Fibroblast of lung (primary cell): ENCODE measurements around the gene RXRA. TPM values are rescaled to one million over a fixed set of nuclear protein-coding genes. Genes with fewer than 3 reads are reported as not detected.

Experiments used
- DNase-seq, 2 donors: peaks; one replicate each; pipeline versions ENCODE4 v3.0.0 to v3.0.0-alpha.2; 2010; ENCODE audit warnings: low read depth in 2 of 2
- H2AFZ ChIP-seq: 2 replicates; pipeline ENCODE4 v1.5.1; 2012; ENCODE audit warnings: low read length, control low read depth, inconsistent platforms
- H3K27ac ChIP-seq: 2 replicates; pipeline ENCODE4 v1.5.1; 2011; ENCODE audit warnings: low read length, control low read depth; ENCODE audit not compliant: insufficient read depth
- H3K27me3 ChIP-seq: 2 replicates; pipeline ENCODE4 v1.5.1; 2011; ENCODE audit warnings: mild to moderate bottlenecking, low read length; ENCODE audit not compliant: control insufficient read depth, insufficient read depth
- H3K36me3 ChIP-seq: 2 replicates; pipeline ENCODE4 v1.5.1; 2011; ENCODE audit warnings: low read length; ENCODE audit not compliant: control insufficient read depth, insufficient read depth
- H3K4me1 ChIP-seq: 2 replicates; pipeline ENCODE4 v1.5.1; 2011; ENCODE audit warnings: low read length; ENCODE audit not compliant: control insufficient read depth, insufficient read depth; ENCODE audit errors: extremely low read depth
- H3K4me2 ChIP-seq: 2 replicates; pipeline ENCODE4 v1.5.1; 2011; ENCODE audit warnings: low read length, control low read depth; ENCODE audit not compliant: insufficient read depth; ENCODE audit errors: extremely low read depth
- H3K4me3 ChIP-seq, 4 experiments: fragments of 200-600 bp in 1 of 4; sonication (generic) in 1 of 4; replicated peaks in 1 of 4; 2 replicates each; pipeline ENCODE4 v1.5.1; 2011 to 2016; ENCODE audit warnings: low read length in 4 of 4, low read depth in 3 of 4, mild to moderate bottlenecking in 3 of 4, control low read depth in 2 of 4, inconsistent platforms in 1 of 4, mixed read lengths in 1 of 4; ENCODE audit not compliant: insufficient read depth in 1 of 4; ENCODE audit errors: control extremely low read depth in 1 of 4
- H3K79me2 ChIP-seq: 2 replicates; pipeline ENCODE4 v1.5.1; 2012; ENCODE audit warnings: mild to moderate bottlenecking, low read length, inconsistent platforms; ENCODE audit not compliant: control insufficient read depth, insufficient read depth
- H3K9ac ChIP-seq: 2 replicates; pipeline ENCODE4 v1.5.1; 2011; ENCODE audit warnings: mild to moderate bottlenecking, low read length, control low read depth; ENCODE audit not compliant: insufficient read depth
- H3K9me3 ChIP-seq: 2 replicates; pipeline ENCODE4 v1.5.1; 2012; ENCODE audit warnings: low read depth, low read length; ENCODE audit not compliant: control insufficient read depth, insufficient read depth
- H4K20me1 ChIP-seq: 2 replicates; pipeline ENCODE4 v1.5.1; 2011; ENCODE audit warnings: low read length; ENCODE audit not compliant: control insufficient read depth, insufficient read depth; ENCODE audit errors: extremely low read depth
- EZH2 ChIP-seq: IDR thresholded peaks from 2 replicates; pipeline ENCODE4 v1.5.1; 2012; ENCODE audit warnings: low read length, control low read depth, mild to moderate bottlenecking; ENCODE audit errors: missing control alignments
- polyA plus RNA-seq, 2 donors: library from polyadenylated mRNA; depleted of rRNA in 1 of 2; stranded (reverse) in 1 of 2; unstranded in 1 of 2; fragments of >200 nt; gene quantifications; 2 replicates each; pipeline ENCODE4 v1.2.1, GENCODE V29; 2011 to 2012; ENCODE audit warnings: missing spikeins in 1 of 2
- total RNA-seq: library from RNA; depleted of rRNA; stranded (reverse); fragments of >200 nt; gene quantifications from 2 replicates; pipeline ENCODE4 v1.2.1, GENCODE V29; 2014
- TF ChIP-seq, protein P1 (sequence below), 2 donors: IDR thresholded peaks in 1 of 2; conservative IDR thresholded peaks in 1 of 2; 1 replicate in 1 of 2; 2 replicates in 1 of 2; pipeline ENCODE4 v1.5.1; 2011 to 2012; ENCODE audit warnings: low read length in 2 of 2, control low read depth in 1 of 2, inconsistent platforms in 1 of 2, low read depth in 1 of 2, mild to moderate bottlenecking in 1 of 2

The RXRA gene
- total and polyA plus RNA-seq, 2 donors (not counting 1 experiment from before 2014, with no cell fraction given): 13.3 to 14.9 TPM

DNA sequence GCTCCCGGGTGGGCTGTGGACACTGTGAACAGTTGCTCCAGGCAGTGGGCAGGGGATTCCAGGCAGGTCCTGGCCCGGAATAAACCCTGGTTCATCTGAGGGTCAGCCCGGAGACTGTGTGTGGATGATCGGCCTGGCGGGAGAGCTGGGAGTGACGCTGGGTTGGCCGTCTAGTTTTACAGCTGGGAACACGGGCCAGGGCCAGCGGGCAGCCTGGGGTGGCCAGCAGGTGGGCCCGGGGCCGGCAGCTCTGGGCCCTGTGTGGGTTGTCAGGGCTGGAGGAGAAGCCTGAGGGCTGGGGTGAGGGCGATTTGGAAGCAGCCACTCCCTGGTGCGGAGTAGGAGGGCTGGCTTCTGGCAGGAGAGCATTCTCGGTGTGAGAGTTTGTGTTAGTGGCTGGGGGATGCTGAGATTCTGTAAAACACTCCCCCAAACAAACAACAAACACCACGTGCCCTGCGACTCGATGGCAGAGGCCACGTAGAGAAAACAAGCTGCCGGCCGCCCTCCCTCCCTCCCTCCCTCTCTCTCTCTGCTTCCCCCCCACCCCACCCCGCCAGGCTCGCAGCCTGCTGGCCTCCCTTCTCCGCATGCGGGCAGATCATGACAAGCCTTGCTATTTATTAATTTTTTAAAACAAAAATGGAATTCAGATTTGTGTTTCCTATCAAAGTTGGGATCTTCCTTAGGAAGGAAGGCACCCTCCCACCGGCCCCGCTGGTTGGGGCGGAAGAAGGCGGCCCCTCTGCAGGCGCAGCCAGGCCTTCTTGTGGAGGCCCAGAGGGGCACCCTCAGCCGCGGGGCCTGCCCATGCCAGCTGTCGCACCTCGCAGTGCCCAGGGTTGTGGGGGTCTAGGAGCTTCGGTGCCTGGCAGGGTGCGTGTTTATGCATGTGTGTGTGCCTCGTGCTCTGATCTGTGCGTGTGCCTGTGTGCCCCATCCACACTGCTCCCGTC lies 49.5 kb downstream of the RXRA start:
- H3K9ac ChIP-seq: no peak overlapping the region
- H3K4me2 ChIP-seq: peak overlapping the region; percentile 68
- H3K79me2 ChIP-seq: peaks cover 24% of the 10 kb centered on the region
- no peaks in the 10 kb centered on the region for H3K36me3 ChIP-seq
- no peaks in the 10 kb centered on the region for H3K9me3 ChIP-seq
- peaks cover 15% of the 10 kb centered on the region for H3K4me1 ChIP-seq
- H3K27ac ChIP-seq: peak overlapping the region; percentile 32
- H4K20me1 ChIP-seq: no peaks in the 10 kb centered on the region
- no peak overlapping the region for H2AFZ ChIP-seq
- no peak overlapping the region for H3K4me3 ChIP-seq
- no peaks in the 10 kb centered on the region for H3K27me3 ChIP-seq
- TF ChIP-seq EZH2: no peak
- TF ChIP-seq, protein P1, sequence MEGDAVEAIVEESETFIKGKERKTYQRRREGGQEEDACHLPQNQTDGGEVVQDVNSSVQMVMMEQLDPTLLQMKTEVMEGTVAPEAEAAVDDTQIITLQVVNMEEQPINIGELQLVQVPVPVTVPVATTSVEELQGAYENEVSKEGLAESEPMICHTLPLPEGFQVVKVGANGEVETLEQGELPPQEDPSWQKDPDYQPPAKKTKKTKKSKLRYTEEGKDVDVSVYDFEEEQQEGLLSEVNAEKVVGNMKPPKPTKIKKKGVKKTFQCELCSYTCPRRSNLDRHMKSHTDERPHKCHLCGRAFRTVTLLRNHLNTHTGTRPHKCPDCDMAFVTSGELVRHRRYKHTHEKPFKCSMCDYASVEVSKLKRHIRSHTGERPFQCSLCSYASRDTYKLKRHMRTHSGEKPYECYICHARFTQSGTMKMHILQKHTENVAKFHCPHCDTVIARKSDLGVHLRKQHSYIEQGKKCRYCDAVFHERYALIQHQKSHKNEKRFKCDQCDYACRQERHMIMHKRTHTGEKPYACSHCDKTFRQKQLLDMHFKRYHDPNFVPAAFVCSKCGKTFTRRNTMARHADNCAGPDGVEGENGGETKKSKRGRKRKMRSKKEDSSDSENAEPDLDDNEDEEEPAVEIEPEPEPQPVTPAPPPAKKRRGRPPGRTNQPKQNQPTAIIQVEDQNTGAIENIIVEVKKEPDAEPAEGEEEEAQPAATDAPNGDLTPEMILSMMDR (conservative IDR thresholded peaks at IDR 0.05 in 1 of 2, IDR thresholded peaks at IDR 0.05 in 1 of 2; ENCODE audit: low read depth in 1 of 2, low read length in 2 of 2): no peak
- DNase-seq: peak; percentile 43 to 56

DNA sequence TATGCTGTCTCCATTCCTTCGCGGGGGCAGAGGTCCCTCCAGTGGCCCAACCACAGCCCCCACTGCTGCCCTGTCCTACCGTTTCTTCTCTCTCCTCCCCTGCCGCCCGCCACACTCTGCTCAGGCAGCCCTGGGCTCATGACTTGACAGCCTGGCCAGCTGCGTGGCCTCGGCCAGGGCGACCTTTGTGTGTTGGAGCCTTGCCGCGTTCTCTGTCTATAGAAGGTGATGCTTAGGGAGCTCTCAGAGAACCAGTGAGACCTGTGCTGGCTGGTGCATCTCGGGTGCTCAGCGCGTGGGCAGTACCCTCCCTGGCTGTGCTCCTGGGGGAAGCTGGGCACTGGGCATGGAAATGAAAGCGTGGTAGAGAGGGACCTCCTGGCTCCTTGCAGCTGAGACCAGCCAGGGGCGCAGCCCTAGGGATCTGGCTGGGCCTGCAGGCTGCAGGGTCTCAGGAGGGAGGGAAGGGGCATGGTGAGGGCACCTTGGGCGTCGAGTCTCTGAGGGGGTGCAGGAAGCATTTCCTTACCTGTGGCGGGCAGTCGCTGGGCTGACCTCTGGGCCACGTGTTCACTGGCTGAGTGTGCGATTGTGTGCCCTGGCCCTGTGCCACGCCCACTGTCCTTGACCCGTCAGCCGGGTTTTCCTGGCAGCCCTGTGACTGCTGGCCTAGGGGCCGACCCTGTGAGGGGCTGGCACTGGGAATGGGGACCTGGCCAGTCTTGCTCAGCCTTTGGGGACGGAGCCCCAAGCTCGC lies 50.3 kb downstream of the RXRA start:
- no peak overlapping the region for H2AFZ ChIP-seq
- H3K4me1 ChIP-seq: peaks cover 15% of the 10 kb centered on the region
- peaks cover 24% of the 10 kb centered on the region for H3K79me2 ChIP-seq
- no peak for DNase-seq
- H3K9me3 ChIP-seq: no peaks in the 10 kb centered on the region
- no peak overlapping the region for H3K27ac ChIP-seq
- H3K9ac ChIP-seq: no peak overlapping the region
- H3K4me3 ChIP-seq: no peak overlapping the region
- no peaks in the 10 kb centered on the region for H3K27me3 ChIP-seq
- TF ChIP-seq EZH2: no peak
- TF ChIP-seq, protein P1 (conservative IDR thresholded peaks at IDR 0.05 in 1 of 2, IDR thresholded peaks at IDR 0.05 in 1 of 2; ENCODE audit: low read depth in 1 of 2, low read length in 2 of 2): no peak
- H3K36me3 ChIP-seq: no peaks in the 10 kb centered on the region
- H3K4me2 ChIP-seq: no peak overlapping the region
- no peaks in the 10 kb centered on the region for H4K20me1 ChIP-seq

DNA sequence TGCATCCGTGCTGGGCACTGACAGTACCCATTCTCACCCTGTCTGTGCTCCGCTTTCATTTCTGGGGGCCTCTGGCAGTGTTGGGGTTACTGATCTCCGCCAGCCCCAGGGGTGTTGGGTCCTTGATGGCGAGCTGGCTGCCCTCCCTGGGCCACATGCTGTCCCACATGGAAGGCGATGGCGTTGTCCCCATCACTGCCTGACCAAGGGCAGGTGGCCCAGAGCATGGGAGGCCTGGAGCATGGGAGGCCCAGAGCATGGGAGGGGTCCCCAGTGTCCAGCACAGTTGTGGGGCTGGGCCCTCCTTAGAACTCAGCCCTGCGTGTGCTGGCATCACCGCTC lies 50.9 kb downstream of the RXRA start:
- H3K79me2 ChIP-seq: peaks cover 24% of the 10 kb centered on the region
- no peaks in the 10 kb centered on the region for H3K27me3 ChIP-seq
- H3K9ac ChIP-seq: no peak overlapping the region
- no peaks in the 10 kb centered on the region for H3K36me3 ChIP-seq
- no peak overlapping the region for H3K4me2 ChIP-seq
- H2AFZ ChIP-seq: no peak overlapping the region
- no peak overlapping the region for H3K27ac ChIP-seq
- no peaks in the 10 kb centered on the region for H3K9me3 ChIP-seq
- H4K20me1 ChIP-seq: no peaks in the 10 kb centered on the region
- TF ChIP-seq, protein P1 (conservative IDR thresholded peaks at IDR 0.05 in 1 of 2, IDR thresholded peaks at IDR 0.05 in 1 of 2; ENCODE audit: low read depth in 1 of 2, low read length in 2 of 2): no peak
- TF ChIP-seq EZH2: no peak
- no peak for DNase-seq
- peaks cover 15% of the 10 kb centered on the region for H3K4me1 ChIP-seq
- no peak overlapping the region for H3K4me3 ChIP-seq
